K562 (cell line): ENCODE measurements around the gene LRRC3. TPM values are rescaled to one million over a fixed set of nuclear protein-coding genes. Genes with fewer than 3 reads are reported as not detected.

Experiments used
- ATAC-seq: fragments of 200-7000 bp; cut with Tn5 transposase; 3 replicates; pipeline ENCODE4 v1.9.1; 2020; ENCODE audit warnings: moderate library complexity
- BruUV-seq: library from RNA; stranded (reverse); fragments of 400-500 nt; replicated peaks from 2 replicates; lab custom pipeline; 2021; lab: Mats Ljungman, UMichigan
- CTCF ChIA-PET: fragments of 300-600 bp; formaldehyde crosslinking; extraction: SDS; loops from one replicate; lab custom pipeline; 2021; ENCODE audit warnings: low intra/inter-chr PET ratio; lab: Yijun Ruan, JAX
- POLR2A ChIA-PET: fragments of 300-600, 350-650 bp; sonication (Branson Sonifier 250); formaldehyde crosslinking; extraction: SDS; loops from one replicate; lab custom pipeline; 2021; ENCODE audit warnings: antibody characterized with exemption, inconsistent platforms; lab: Yijun Ruan, JAX
- DNase-seq, 4 experiments: peaks; one replicate each; pipeline versions ENCODE4 v3.0.0 to v3.0.0-alpha.2; 2011 to 2018; ENCODE audit warnings: low spot score in 3 of 4, mixed read lengths in 3 of 4; ENCODE audit errors: extremely low read depth in 1 of 4
- FAIRE-seq: peaks from 2 replicates; lab custom pipeline; 2011; peaks lifted over from hg19 to GRCh38; lab: Jason Lieb, UNC
- H2AFZ ChIP-seq: 2 replicates; pipeline ENCODE4 v1.6.0; 2011; ENCODE audit warnings: low read depth, low read length, control low read depth, inconsistent platforms
- H3K27ac ChIP-seq: fragments of 200-600 bp; 3 replicates; pipeline ENCODE4 v1.8.0; 2011; ENCODE audit warnings: low read depth, mild to moderate bottlenecking, control low read depth, inconsistent platforms, low read length, moderate library complexity, mixed read lengths; ENCODE audit errors: extremely low read depth
- H3K27me3 ChIP-seq, 2 experiments: fragments of 300-600 bp in 1 of 2; 2 replicates in 1 of 2; 3 replicates in 1 of 2; pipeline versions ENCODE4 v1.6.0 to v1.8.0; 2011; ENCODE audit warnings: inconsistent platforms in 2 of 2, low read length in 2 of 2, mild to moderate bottlenecking in 1 of 2, mixed read lengths in 1 of 2, moderate library complexity in 1 of 2; ENCODE audit not compliant: control insufficient read depth in 2 of 2, insufficient read depth in 2 of 2
- H3K36me3 ChIP-seq: fragments of 300-600 bp; 3 replicates; pipeline ENCODE4 v1.8.0; 2011; ENCODE audit warnings: mild to moderate bottlenecking, low read length, inconsistent platforms; ENCODE audit not compliant: control insufficient read depth, insufficient read depth
- H3K4me1 ChIP-seq, 2 experiments: fragments of 200-600 bp in 1 of 2; replicated peaks in 1 of 2; 2 replicates in 1 of 2; 3 replicates in 1 of 2; pipeline versions ENCODE4 v1.5.1 to v1.8.0; 2011; ENCODE audit warnings: inconsistent platforms in 2 of 2, low read length in 2 of 2, mild to moderate bottlenecking in 1 of 2, mixed read lengths in 1 of 2, moderate library complexity in 1 of 2; ENCODE audit not compliant: control insufficient read depth in 2 of 2, insufficient read depth in 2 of 2
- H3K4me2 ChIP-seq: 2 replicates; pipeline ENCODE4 v1.6.1; 2011; ENCODE audit warnings: low read length, control low read depth, inconsistent platforms, mixed read lengths; ENCODE audit not compliant: insufficient read depth
- H3K4me3 ChIP-seq: fragments of 200-600 bp; sonication (generic), shearing (Covaris generic); 2 replicates; pipeline ENCODE4 v1.5.1; 2016; ENCODE audit warnings: control low read depth, inconsistent platforms
- H3K79me2 ChIP-seq: fragments of 200-600 bp; 3 replicates; pipeline ENCODE4 v1.8.0; 2011; ENCODE audit warnings: low read length, inconsistent platforms; ENCODE audit not compliant: control insufficient read depth, insufficient read depth
- H3K9ac ChIP-seq, 2 experiments: 2 replicates each; pipeline versions ENCODE4 v1.6.0 to v1.6.1; 2011; ENCODE audit warnings: low read depth in 2 of 2, low read length in 2 of 2, control low read depth in 1 of 2, inconsistent platforms in 1 of 2, mild to moderate bottlenecking in 1 of 2, mixed read lengths in 1 of 2; ENCODE audit not compliant: insufficient read depth in 1 of 2
- H3K9me1 ChIP-seq: one replicate; pipeline ENCODE4 v1.6.0; 2011; ENCODE audit warnings: inconsistent platforms, mild to moderate bottlenecking, low read length, moderate library complexity; ENCODE audit not compliant: control insufficient read depth, insufficient read depth
- H3K9me3 ChIP-seq: replicated peaks from 2 replicates; pipeline ENCODE4 v1.5.1; 2011; ENCODE audit warnings: low read depth, low read length, inconsistent platforms; ENCODE audit not compliant: control insufficient read depth, insufficient read depth
- H4K20me1 ChIP-seq: replicated peaks from 2 replicates; pipeline ENCODE4 v1.6.1; 2011; ENCODE audit warnings: low read length, inconsistent platforms, mixed read lengths; ENCODE audit not compliant: control insufficient read depth, insufficient read depth
- GATAD2A ChIP-seq: fragments of 450-650 bp; IDR thresholded peaks from 2 replicates; pipeline ENCODE4 v1.6.1; 2017
- HDAC3 ChIP-seq: fragments of 450-650 bp; IDR thresholded peaks from 2 replicates; pipeline ENCODE4 v1.6.1; 2018; ENCODE audit warnings: borderline replicate concordance, mild to moderate bottlenecking, moderate library complexity; ENCODE audit not compliant: partially characterized antibody
- HMG20A ChIP-seq: fragments of 450-650 bp; formaldehyde crosslinking; conservative IDR thresholded peaks from 2 replicates; pipeline ENCODE4 v1.4.0; 2020; ENCODE audit warnings: mild to moderate bottlenecking, mixed read lengths
- MEF2A ChIP-seq: IDR thresholded peaks from 2 replicates; pipeline ENCODE4 v1.6.1; 2011; ENCODE audit warnings: low read depth, mild to moderate bottlenecking, low read length, moderate library complexity; ENCODE audit not compliant: control insufficient read depth
- MYNN ChIP-seq, 2 experiments: sonication (generic); formaldehyde crosslinking in 1 of 2; IDR thresholded peaks; 2 replicates each; pipeline versions ENCODE4 v1.5.0 to v1.6.1; 2016 to 2020; ENCODE audit warnings: antibody characterized with exemption in 1 of 2, missing genetic modification reagents in 1 of 2
- POLR2H ChIP-seq: IDR thresholded peaks from 2 replicates; pipeline ENCODE4 v1.6.1; 2016; ENCODE audit warnings: missing genetic modification characterization, low read depth, mild to moderate bottlenecking, control low read depth, missing compliant biosample characterization, moderate library complexity
- SMAD4 ChIP-seq: fragments of 250-450 bp; sonication (Bioruptor Pico); conservative IDR thresholded peaks from 2 replicates; pipeline ENCODE4 v1.8.0; 2021; ENCODE audit warnings: inconsistent platforms, mild to moderate bottlenecking, moderate library complexity
- SPI1 ChIP-seq: IDR thresholded peaks from 2 replicates; pipeline ENCODE4 v1.6.1; 2011; ENCODE audit warnings: low read depth, low read length, control low read depth, borderline replicate concordance
- TAL1 ChIP-seq: fragments of 450-650 bp; IDR thresholded peaks from 2 replicates; pipeline ENCODE4 v1.6.1; 2016; ENCODE audit warnings: mild to moderate bottlenecking
- ZBTB43 ChIP-seq: sonication (generic); formaldehyde crosslinking; IDR thresholded peaks from 2 replicates; pipeline ENCODE4 v1.8.0; 2023; ENCODE audit warnings: mild to moderate bottlenecking, missing genetic modification reagents
- ZNF121 ChIP-seq: sonication (generic); formaldehyde crosslinking; conservative IDR thresholded peaks from 2 replicates; pipeline ENCODE4 v1.8.0; 2022; ENCODE audit warnings: missing genetic modification reagents
- ZNF263 ChIP-seq: sonication (generic); formaldehyde crosslinking; IDR thresholded peaks from 2 replicates; pipeline ENCODE4 v1.8.0; 2022; ENCODE audit warnings: mild to moderate bottlenecking, missing genetic modification reagents, borderline replicate concordance
- WGBS: fragments of 100-300 bp; shearing (Covaris generic); methylation state at CpG from one replicate; pipeline ENCODE4 v1.1.6; 2016; ENCODE audit warnings: low coverage, mixed read lengths; ENCODE audit not compliant: insufficient coverage; ENCODE audit errors: missing lambda C conversion rate; 5-methylcytosine and 5-hydroxymethylcytosine counted together
- in situ Hi-C: fragments of 300-500 bp; cut with MboI; formaldehyde crosslinking; loops from 4 replicates; pipeline ENCODE4 v1.15.0; 2018; ENCODE audit warnings: inconsistent platforms, mixed read lengths
- intact Hi-C: fragments of 100-400 bp; cut with micrococcal nuclease; formaldehyde crosslinking; loops from 2 replicates; pipeline ENCODE4 v1.14.2; 2022
- polyA plus RNA-seq, 8 experiments: library from polyadenylated mRNA; depleted of rRNA in 4 of 8; stranded (reverse) in 5 of 8; unstranded in 3 of 8; fragments of >200 nt; fragmentation: Nextera tagmentation in 2 of 8; fragmentation: Illumina TruSeq in 1 of 8; extraction: Ambion mirVana in 2 of 8; extraction: Trizol in 1 of 8; gene quantifications; 2 replicates each; pipeline versions ENCODE4 v1.2.1 to v1.2.3, GENCODE V29; 2011 to 2014; ENCODE audit warnings: inconsistent platforms in 1 of 8, missing spikeins in 1 of 8
- total RNA-seq, 7 experiments: library from RNA; depleted of rRNA in 6 of 7; stranded (reverse); fragments of >200 nt in 6 of 7; fragmentation: Illumina TruSeq in 2 of 7; extraction: Trizol in 2 of 7; gene quantifications; 2 replicates each; pipeline versions ENCODE4 v1.2.1 to v1.2.3, GENCODE V29; 2011 to 2021; ENCODE audit warnings: low replicate concordance in 1 of 7

The LRRC3 gene
- total and polyA plus RNA-seq, 9 of the 15 experiments (the other 6 are each of a cell fraction or from before 2014, with no cell fraction given): 0.04 TPM; not detected in 7

- no peak overlapping the region; a peak in 1 of 4 replicates for H3K9ac ChIP-seq
- TF ChIP-seq SMAD4 (CRISPR knock-in tag) (no peak), GATAD2A (no peak), SPI1 (no peak), MYNN (IDR thresholded peaks at IDR 0.05) (no peak), MYNN (CRISPR knock-in tag; IDR thresholded peaks at IDR 0.05) (no peak)
- H3K9me3 ChIP-seq: no peaks in the 10 kb centered on the region
- no peak overlapping the region for H3K4me2 ChIP-seq
- no peaks in the 10 kb centered on the region for H3K36me3 ChIP-seq
- WGBS: 0% methylated on average over 5 of the region's 5 CpGs
- no peak overlapping the region for H3K27ac ChIP-seq
- H3K9me1 ChIP-seq: no peaks in the 10 kb centered on the region
- CTCF ChIA-PET: no interaction called here
- ATAC-seq: no peak
- in situ Hi-C loops (no loop called here), intact Hi-C loops (no loop called here)
- H4K20me1 ChIP-seq: 0 out of 2 replicates have a peak, but pooled peaks cover 9% of the 10 kb centered on the region
- peaks cover 0 to 18% of the 10 kb centered on the region in 2 experiments; a peak in 1 of 5 replicates for H3K4me1 ChIP-seq
- no peak for FAIRE-seq
- no TSS peak for BruUV-seq
- peaks cover 12 to 96% of the 10 kb centered on the region in 2 experiments; a peak in 3 of 5 replicates for H3K27me3 ChIP-seq
- POLR2A ChIA-PET: interaction anchor here (1.6 kb wide), 1 partner anchor 9 kb away, joined by 9 read pairs; no protein-coding TSS in a partner anchor
- H2AFZ ChIP-seq: no peak overlapping the region
- no peak for DNase-seq
- H3K4me3 ChIP-seq: no peak overlapping the region
- H3K79me2 ChIP-seq: no peaks in the 10 kb centered on the region
Measured at GRCh38 chr21:44437371-44437695, 18.0 kb upstream of the LRRC3 start.

GRCh38 chr21:44437696-44438431 lies 17.4 kb upstream of the LRRC3 start:
- Histone ChIP-seq H2AFZ (no peak overlapping the region), H3K9ac (no peak overlapping the region; a peak in 1 of 4 replicates), H3K9me1 (no peaks in the 10 kb centered on the region), H3K4me3 (no peak overlapping the region), H4K20me1 (0 out of 2 replicates have a peak, but pooled peaks cover 9% of the 10 kb centered on the region), H3K79me2 (no peaks in the 10 kb centered on the region), H3K4me2 (no peak overlapping the region), H3K9me3 (no peaks in the 10 kb centered on the region), H3K36me3 (no peaks in the 10 kb centered on the region), H3K27ac (no peak overlapping the region), H3K27me3 (peaks cover 12 to 94% of the 10 kb centered on the region in 2 experiments; a peak in 3 of 5 replicates), H3K4me1 (peaks cover 0 to 18% of the 10 kb centered on the region in 2 experiments; a peak in 1 of 5 replicates)
- WGBS: 4% methylated on average over 15 of the region's 19 CpGs
- BruUV-seq: no TSS peak
- intact Hi-C loops: no loop called here
- no peak for DNase-seq
- ChIA-PET POLR2A (interaction anchor here (0.6 to 1.6 kb wide), 4 partner anchors 9 to 366 kb away, joined by 3 to 9 read pairs (median 4); no protein-coding TSS in a partner anchor), CTCF (no interaction called here)
- in situ Hi-C loops: no loop called here
- no peak for ATAC-seq
- no peak for FAIRE-seq
- TF ChIP-seq HDAC3: no peak
- no peak for TF ChIP-seq ZBTB43
- no peak for TF ChIP-seq POLR2H (tag)
- TF ChIP-seq ZNF121 (CRISPR knock-in tag): no peak
- TF ChIP-seq ZNF263 (CRISPR knock-in tag): no peak
- TF ChIP-seq TAL1: no peak
- no peak for TF ChIP-seq HMG20A (CRISPR knock-in tag)
- no peak for TF ChIP-seq MEF2A
